NCI-H2227 (cell line): ENCODE measurements around the gene TNFRSF4.

Experiments used
- DNase-seq: peaks from one replicate; lab custom pipeline; 2025; ENCODE audit not compliant: unreplicated experiment; lab: John Stamatoyannopoulos, UW

The TNFRSF4 gene

GRCh38 chr1:1171161-1171545 is 42.8 kb downstream of the TNFRSF4 start:
- no peak for DNase-seq

DNA sequence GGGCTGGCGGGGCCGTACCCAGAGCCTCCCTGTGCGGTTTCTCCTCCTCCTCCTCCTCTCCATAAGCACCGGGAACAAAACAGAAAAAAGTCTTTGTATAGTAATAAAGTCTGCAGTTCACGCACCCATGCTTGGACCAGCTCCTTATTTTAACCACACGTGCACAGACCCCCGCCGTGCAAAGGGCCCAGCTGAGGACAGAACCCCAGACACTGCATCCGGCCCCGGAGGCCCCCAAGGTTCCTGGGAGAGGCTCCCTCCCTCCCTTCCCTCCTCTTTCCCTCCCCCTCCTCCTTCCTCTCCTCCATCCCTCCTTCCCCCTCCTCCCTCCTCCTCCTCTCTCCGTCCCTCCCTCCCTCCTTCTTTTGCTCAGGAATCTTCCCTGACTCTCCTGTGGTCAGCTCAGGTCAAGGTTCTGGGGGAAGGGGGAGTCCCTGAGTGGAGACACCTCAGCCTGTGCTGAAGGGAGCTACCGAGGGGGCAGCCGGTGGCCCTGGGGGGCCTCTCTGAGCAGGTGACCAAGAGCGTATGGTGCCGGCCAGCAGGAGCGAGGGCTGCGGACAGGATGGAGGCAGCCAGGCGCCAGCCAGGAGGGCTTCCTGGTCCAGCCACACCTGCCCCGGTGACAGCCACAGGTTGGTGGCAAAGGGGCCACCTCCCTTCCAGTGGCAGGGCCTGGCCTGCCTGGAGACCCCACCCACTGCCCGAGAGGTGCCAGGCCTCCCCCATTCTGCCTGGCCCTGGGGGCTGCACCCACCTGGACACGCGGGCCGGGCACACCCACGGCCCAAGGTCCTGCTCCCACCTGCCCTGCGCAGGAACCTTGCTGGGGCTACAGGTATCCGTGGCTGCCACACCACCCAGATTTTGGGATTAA is 43.5 kb downstream of the TNFRSF4 start:
- DNase-seq, result no peak

DNA sequence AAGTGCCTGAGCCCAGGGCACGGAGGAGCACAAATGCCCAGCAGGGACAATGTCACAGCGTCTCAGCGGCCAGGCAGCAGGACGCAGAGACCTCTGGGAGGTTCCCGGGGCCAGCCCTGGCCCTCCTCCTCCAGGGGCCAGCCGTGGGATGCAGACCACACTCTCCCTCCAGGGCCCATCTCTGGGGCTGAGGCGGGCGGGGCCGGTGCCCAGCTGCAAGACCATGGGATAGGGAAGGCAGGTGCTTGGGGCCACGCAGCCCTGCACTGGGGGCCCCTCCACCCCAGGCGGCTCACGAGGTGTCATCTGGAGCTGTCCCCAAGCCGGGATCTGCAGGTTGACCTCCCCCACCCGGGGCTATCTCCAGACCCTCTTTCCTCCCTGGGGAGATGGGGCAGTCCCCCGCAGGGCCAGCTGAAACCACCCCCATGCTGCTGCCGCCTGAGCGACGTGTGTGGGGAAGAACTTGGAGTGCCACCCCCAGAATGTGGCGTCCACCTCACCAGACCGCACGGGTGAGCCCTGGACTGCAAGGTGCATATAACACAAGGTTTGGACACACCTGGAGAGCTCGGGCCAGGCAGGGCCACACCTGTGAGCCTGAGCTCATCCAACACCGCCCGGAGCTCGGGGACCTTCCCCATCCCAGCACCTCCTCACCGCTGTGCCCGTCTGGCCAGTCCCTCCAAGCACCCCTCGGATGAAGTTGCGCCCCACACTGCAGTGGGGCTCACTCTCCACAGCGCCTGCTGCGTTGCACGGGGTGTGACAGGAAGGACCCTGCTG is 44.3 kb downstream of the TNFRSF4 start:
- no peak for DNase-seq

DNA sequence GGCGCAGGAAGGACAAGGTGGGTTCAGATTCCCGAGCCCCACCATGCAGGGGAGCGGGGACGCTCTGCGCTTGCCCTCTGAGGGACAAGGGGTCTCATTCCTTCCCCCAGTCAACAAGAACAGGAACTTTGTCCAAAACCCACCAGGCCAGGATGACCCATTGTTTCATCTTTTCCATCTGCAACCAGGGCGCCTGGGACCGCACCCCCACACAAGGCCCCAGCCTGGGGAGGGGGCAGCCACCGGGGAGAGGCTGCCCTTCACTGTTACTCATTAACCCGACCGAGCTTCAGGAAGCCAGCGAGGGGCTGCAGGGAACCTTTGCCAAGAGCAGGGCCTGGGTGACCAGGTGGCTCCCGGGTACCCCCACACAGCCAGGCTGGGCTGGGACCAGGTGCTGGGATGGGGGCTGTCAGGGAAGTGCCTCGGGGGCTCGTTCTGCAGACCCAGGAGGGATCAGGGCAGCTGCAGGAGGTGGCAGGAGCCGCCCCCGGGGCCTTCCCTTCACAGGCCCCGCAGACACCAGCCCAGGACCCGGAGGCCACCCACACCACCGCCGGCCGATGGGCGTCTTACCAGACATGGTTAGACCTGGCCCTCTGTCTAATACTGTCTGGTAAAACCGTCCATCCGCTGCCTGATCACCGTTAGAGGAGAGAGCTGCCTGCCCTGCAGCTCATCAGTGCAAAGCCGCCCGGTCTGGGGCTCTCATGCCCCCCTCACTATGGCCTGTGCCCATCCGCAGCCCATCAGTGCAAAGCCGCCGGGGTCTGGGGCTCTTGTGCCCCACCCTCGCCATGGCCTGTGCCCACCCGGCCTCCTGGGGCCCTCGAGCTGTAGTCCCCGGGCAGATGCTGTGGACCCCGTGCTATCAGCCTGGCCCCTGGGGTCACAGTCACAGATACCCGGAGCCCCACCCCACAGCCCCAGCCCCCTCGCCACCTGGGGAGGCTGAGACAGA is 45.2 kb downstream of the TNFRSF4 start:
- no peak for DNase-seq

- DNase-seq, result no peak
Measured at GRCh38 chr1:1167841-1168450, 46.0 kb downstream of the TNFRSF4 start.

- DNase-seq, result no peak
Measured at GRCh38 chr1:1167398-1167821, 46.5 kb downstream of the TNFRSF4 start.

DNA sequence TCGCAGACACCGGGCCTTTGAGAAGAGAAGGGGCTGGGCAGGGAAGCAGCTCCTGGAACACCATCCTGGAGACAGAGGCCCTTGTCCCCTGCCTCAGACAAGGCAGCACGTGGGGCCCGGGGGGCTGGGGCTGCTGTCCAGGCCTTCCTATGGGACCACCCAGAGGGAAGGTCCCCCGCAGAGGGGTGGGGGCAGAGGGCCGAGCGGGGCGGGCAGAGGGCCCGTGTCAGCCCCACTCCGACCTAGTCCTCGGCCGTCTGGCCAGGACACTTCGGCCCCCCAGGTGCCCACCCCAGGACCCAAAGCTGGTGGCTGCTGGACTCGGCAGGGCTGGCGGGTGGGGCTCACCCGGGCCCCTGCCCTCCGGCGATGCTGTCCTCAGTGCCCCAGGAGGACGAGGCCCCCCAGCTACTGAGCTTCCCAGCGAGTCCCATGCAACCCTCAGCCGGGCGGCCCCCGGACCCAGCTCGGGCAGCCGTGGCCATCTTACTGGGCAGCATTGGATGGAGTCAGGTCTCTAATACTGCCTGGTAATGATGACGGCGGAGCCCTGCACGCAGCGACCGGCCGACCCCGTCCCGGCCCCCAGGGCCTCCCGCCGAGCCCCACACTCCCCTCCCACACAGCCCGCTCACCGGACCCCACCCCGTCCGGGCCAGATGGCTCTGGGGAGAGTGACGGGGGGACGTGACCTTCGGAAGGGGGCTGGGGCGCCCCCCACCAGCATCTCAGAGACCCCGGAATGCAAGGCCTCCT is 47.1 kb downstream of the TNFRSF4 start:
- no peak for DNase-seq

DNA sequence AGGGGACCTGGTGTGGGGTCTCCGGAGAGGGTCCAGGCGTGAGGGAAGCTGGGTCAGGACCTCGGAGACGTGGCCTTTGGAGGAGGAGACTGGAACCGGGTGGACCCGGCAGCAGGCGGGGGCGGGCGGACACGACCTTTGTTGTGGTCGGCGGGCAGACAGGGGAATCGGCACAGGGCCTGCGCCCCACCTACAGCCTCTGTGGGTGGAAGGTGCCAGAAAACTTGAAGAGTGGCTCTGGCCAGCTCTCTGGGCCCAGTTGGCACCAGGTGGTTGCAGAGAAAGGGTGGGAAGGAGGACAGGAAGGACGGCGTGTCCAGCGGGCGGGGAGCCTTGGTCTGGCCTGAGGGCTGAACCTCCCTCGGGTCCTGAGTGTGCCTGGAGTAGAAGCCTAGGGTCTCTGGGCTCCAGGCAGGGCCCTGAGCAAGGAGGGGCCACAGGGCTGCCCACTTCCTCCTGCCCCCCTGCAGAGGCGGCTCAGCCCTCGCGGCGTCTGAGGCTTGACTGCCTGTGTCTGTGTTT is 48.0 kb downstream of the TNFRSF4 start:
- DNase-seq, result no peak

DNA sequence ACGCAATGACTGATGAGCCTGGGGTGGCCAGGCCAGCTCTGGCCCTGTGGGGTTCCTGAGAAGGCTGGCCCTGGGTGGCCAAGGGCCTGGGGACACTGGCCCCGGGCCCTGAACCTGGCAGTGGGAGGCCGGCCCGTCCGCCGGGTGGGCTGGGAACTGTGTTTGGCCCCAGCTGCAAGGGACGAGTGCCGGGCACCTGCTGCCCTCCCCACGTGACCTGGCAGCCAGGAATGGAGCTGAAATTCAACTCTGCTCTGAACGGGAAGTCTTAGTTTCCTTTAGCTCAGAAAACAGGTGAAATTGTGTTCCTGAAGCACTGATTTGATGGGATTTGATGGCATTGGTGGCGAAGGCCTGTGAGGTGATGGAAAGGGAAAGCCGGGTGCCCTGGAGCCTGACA is 48.5 kb downstream of the TNFRSF4 start:
- DNase-seq, result no peak

GRCh38 chr1:1164701-1165451 is 49.1 kb downstream of the TNFRSF4 start:
- DNase-seq, result no peak

- no peak for DNase-seq
Measured at GRCh38 chr1:1164361-1164700, 49.6 kb downstream of the TNFRSF4 start.

GRCh38 chr1:1163538-1164070 is 50.3 kb downstream of the TNFRSF4 start:
- DNase-seq, result no peak

- DNase-seq, result no peak
Measured at GRCh38 chr1:1162597-1163537, 51.1 kb downstream of the TNFRSF4 start.

DNA sequence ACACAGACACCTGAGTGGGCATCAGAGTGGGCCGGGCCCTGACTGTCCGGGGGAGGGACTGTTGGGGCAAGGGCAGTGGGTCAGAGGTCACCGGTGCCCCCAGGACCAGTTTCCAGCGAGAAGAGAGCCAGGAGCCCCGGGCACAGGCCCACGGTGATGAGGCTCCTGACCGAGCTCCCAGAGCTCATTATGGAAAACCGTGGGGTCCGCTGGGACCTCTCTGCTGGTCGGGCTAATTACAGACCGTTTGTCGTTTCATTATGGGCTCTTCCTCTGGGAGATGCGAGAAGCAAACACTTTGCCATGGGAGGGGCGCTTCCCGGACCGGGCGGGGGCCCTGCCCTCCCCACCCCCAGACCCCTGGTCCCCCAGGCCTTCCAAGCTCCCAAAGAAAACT is 52.3 kb downstream of the TNFRSF4 start:
- no peak for DNase-seq
